Measurements from ENCODE around the gene TM9SF2.

Gene TM9SF2

GRCh38 chr13:99604636-99605035 is 103.4 kb downstream of the TM9SF2 start:
- Mint-ChIP-seq H3K4me1 (peaks cover 17% of the 10 kb centered on the region), H3K4me3 (peak overlapping the region; percentile 56 to 82 (median 70)), H3K27me3 (ENCODE audit: low read depth) (peaks cover 15% of the 10 kb centered on the region), H3K36me3 (ENCODE audit: low read depth) (no peaks in the 10 kb centered on the region), H3K27ac (peak overlapping the region; percentile 3 to 69 (median 51)), H3K9me3 (no peaks in the 10 kb centered on the region)
- TF ChIP-seq, protein P1, sequence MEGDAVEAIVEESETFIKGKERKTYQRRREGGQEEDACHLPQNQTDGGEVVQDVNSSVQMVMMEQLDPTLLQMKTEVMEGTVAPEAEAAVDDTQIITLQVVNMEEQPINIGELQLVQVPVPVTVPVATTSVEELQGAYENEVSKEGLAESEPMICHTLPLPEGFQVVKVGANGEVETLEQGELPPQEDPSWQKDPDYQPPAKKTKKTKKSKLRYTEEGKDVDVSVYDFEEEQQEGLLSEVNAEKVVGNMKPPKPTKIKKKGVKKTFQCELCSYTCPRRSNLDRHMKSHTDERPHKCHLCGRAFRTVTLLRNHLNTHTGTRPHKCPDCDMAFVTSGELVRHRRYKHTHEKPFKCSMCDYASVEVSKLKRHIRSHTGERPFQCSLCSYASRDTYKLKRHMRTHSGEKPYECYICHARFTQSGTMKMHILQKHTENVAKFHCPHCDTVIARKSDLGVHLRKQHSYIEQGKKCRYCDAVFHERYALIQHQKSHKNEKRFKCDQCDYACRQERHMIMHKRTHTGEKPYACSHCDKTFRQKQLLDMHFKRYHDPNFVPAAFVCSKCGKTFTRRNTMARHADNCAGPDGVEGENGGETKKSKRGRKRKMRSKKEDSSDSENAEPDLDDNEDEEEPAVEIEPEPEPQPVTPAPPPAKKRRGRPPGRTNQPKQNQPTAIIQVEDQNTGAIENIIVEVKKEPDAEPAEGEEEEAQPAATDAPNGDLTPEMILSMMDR (IDR thresholded peaks at IDR 0.05; ENCODE audit: unreplicated experiment in 3 of 3), result no peak

DNA sequence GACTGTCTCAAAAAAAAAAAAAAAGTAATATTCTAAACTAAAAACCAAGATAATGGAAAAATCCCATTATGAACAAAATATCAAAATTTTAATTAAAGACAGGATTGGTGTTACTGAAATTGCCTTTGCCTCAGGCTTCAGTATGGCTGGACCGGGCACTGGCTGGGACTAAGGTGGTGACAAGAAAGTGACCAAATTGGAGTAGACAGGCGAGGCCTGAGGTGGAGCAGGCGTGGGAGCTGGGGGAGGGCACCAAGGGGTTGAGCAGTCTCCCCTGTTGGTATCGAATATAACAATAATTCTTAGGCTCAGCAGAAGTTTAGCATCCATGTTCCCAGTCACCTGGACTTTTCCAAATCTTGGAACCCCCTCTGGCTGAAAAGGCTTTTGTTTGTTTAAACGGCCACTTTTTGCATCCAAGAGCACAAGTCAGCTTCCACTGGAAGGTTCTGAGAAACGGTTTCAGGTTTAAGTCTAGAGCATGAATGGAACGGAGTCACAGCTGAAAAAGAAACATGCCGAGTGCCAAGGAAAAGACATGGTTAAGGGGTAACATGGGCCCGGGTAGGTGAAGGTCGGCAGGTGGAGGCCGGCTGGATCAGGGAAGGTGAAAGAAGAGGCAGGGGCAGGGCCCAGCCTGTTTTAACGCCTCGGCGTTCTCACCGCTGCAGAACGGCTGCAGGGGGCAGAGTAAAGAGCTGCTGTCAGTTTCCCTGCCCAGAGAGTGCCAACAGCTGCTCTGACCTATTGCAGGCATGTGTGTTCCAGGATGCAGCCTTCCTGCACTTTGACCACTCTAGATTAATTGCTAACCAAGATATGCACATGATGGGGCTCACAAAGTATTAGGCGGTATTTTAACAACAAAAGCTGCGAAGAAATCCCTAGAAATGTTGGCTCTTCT is 104.4 kb downstream of the TM9SF2 start:
- Mint-ChIP-seq H3K9me3 (no peaks in the 10 kb centered on the region), H3K4me3 (peak overlapping the region; percentile 86 to 89 (median 87)), H3K4me1 (peaks cover 9% of the 10 kb centered on the region), H3K27me3 (ENCODE audit: low read depth) (peaks cover 18% of the 10 kb centered on the region), H3K27ac (peak overlapping the region; percentile 88 to 96 (median 94)), H3K36me3 (ENCODE audit: low read depth) (no peaks in the 10 kb centered on the region)
- TF ChIP-seq, protein P1 (IDR thresholded peaks at IDR 0.05; ENCODE audit: unreplicated experiment in 3 of 3), result no peak

GRCh38 chr13:99606324-99607066 is 105.2 kb downstream of the TM9SF2 start, which contains the start of gene CLYBL:
TSS of gene CLYBL (plus strand) at chr13:99606690.
- Mint-ChIP-seq H3K4me1 (peaks cover 9% of the 10 kb centered on the region), H3K9me3 (no peaks in the 10 kb centered on the region), H3K27me3 (ENCODE audit: low read depth) (peaks cover 18% of the 10 kb centered on the region), H3K4me3 (peak within 1 kb of the TSS; percentile 86 to 89 (median 87)), H3K27ac (peak within 1 kb of the TSS; percentile 88 to 96 (median 94)), H3K36me3 (ENCODE audit: low read depth) (no peaks in the 10 kb centered on the region)
- TF ChIP-seq, protein P1 (IDR thresholded peaks at IDR 0.05; ENCODE audit: unreplicated experiment in 3 of 3), result no peak

- H3K27me3 Mint-ChIP-seq (ENCODE audit: low read depth), result peaks cover 18% of the 10 kb centered on the region
- H3K4me3 Mint-ChIP-seq, result peak overlapping the region; percentile 52 to 80 (median 69)
- no peaks in the 10 kb centered on the region for H3K9me3 Mint-ChIP-seq
- no peaks in the 10 kb centered on the region for H3K36me3 Mint-ChIP-seq (ENCODE audit: low read depth)
- peak overlapping the region in 1 of 3 experiments; percentile 6 for H3K27ac Mint-ChIP-seq
- peaks cover 9% of the 10 kb centered on the region for H3K4me1 Mint-ChIP-seq
- TF ChIP-seq, protein P1 (IDR thresholded peaks at IDR 0.05; ENCODE audit: unreplicated experiment in 3 of 3), result no peak
These were observed 107.1 kb downstream of the TM9SF2 start for GRCh38 chr13:99608345-99608744.

DNA sequence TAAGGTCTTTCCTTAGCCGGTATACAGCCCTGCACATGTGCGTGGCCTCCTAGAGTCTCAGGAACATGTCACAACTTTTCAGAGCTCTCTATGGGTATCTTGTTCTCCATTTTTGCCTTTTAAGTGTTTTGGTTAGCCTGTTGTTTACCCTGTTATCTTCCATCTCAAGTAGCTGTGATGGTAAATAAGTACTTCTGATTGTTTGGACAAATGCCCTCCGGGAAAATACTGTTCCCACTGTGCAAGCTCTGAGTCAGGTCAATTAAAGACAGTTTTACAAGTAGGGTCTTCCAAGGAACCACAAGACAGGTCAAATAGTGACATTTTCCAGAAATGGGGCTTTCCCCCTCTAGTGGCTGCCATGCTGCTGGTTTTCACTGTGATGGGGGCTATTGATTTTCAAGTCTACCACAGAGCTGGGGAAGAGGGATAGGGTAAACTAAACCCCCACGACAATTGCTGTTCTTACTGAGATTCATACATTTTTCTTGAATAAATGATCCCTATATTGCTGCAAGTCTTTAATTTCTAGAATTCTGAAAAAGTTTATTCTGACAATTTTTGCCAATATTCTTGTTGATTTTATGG is 109.5 kb downstream of the TM9SF2 start:
- TF ChIP-seq, protein P1 (IDR thresholded peaks at IDR 0.05; ENCODE audit: unreplicated experiment in 3 of 3), result no peak
- H3K27ac Mint-ChIP-seq, result no peak overlapping the region
- H3K36me3 Mint-ChIP-seq (ENCODE audit: low read depth), result no peaks in the 10 kb centered on the region
- H3K4me3 Mint-ChIP-seq, result no peak overlapping the region
- no peaks in the 10 kb centered on the region for H3K9me3 Mint-ChIP-seq
- peaks cover 4% of the 10 kb centered on the region for H3K4me1 Mint-ChIP-seq
- peaks cover 9% of the 10 kb centered on the region for H3K27me3 Mint-ChIP-seq (ENCODE audit: low read depth)
